ENCODE data around the gene TPD52L1. TPM values are rescaled to one million over a fixed set of nuclear protein-coding genes. Genes with fewer than 3 reads are reported as not detected.

The TPD52L1 gene
- total and polyA plus RNA-seq, 2 of the 13 experiments (the other 11 are each of a cell fraction or from before 2014, with no cell fraction given): 0.49 to 0.53 TPM

GRCh38 chr6:125211352-125211751, 57.8 kb downstream of the TPD52L1 start (continued):
- TF ChIP-seq ZNF841 (CRISPR knock-in tag; IDR thresholded peaks at IDR 0.05; ENCODE audit: borderline replicate concordance) (no peak), HINFP (CRISPR knock-in tag; IDR thresholded peaks at IDR 0.05; ENCODE audit: low read depth) (no peak), CCDC6 (CRISPR knock-in tag; IDR thresholded peaks at IDR 0.05) (no peak), ZKSCAN1 (IDR thresholded peaks at IDR 0.05; ENCODE audit: low read length) (no peak), JARID2 (CRISPR knock-in tag; IDR thresholded peaks at IDR 0.05; ENCODE audit: insufficient replicate concordance) (no peak), ZNF10 (CRISPR knock-in tag; IDR thresholded peaks at IDR 0.05; ENCODE audit: borderline replicate concordance, low read depth) (no peak)

GRCh38 chr6:125212377-125212776, 58.8 kb downstream of the TPD52L1 start:
- Histone ChIP-seq H3K4me3 (replicated peaks in 1 of 3; ENCODE audit: insufficient read depth in 1 of 3, low read depth in 2 of 3, low read length in 3 of 3) (no peak overlapping the region), H4K20me1 (ENCODE audit: insufficient read depth, low read length) (no peaks in the 10 kb centered on the region), H2AFZ (ENCODE audit: low read length) (no peak overlapping the region), H3K27ac (ENCODE audit: extremely low read length, insufficient read depth, low read length) (no peak overlapping the region), H3K4me1 (ENCODE audit: insufficient read depth, low read length) (no peaks in the 10 kb centered on the region), H3K4me2 (ENCODE audit: low read depth, low read length) (no peak overlapping the region), H3K79me2 (ENCODE audit: insufficient read depth, low read length) (no peaks in the 10 kb centered on the region), H3K9ac (ENCODE audit: insufficient read depth, low read depth, low read length) (no peak overlapping the region), H3K27me3 (ENCODE audit: control insufficient read depth in 1 of 2, insufficient read depth in 2 of 2, low read length in 2 of 2) (no peaks in the 10 kb centered on the region), H3K9me3 (ENCODE audit: low read length) (no peaks in the 10 kb centered on the region), H3K36me3 (replicated peaks in 1 of 2; ENCODE audit: control insufficient read depth in 1 of 2, insufficient read depth in 2 of 2, low read length in 2 of 2) (no peaks in the 10 kb centered on the region)
- DNase-seq (ENCODE audit: low spot score) (no peak), ATAC-seq (no peak), FAIRE-seq (no peak)
- 57% methylated on average over 2 of the region's 2 CpGs for WGBS (ENCODE audit: low lambda C conversion rate)
- in situ Hi-C loops (cut with HindIII; ENCODE audit: extremely low pct_ligation_motif_present, low pct_unique_long_range_greater_than_20kb): no loop called here
- CTCF ChIA-PET (ENCODE audit: low intra/inter-chr PET ratio, low total read pairs): no interaction called here
- BruUV-seq (replicated peaks): no TSS peak
- intact Hi-C loops (cut with micrococcal nuclease; ENCODE audit: unreplicated experiment): no loop called here
- POLR2A ChIA-PET: no interaction called here
- TF ChIP-seq KAT2B (IDR thresholded peaks at IDR 0.05; ENCODE audit: borderline replicate concordance, low read depth, low read length): no peak
- TF ChIP-seq FOXC1 (CRISPR knock-in tag; IDR thresholded peaks at IDR 0.05; ENCODE audit: borderline replicate concordance): no peak
- no peak for TF ChIP-seq REPIN1 (CRISPR knock-in tag; IDR thresholded peaks at IDR 0.05; ENCODE audit: borderline replicate concordance, low read depth)
- no peak for TF ChIP-seq SMARCE1 (IDR thresholded peaks at IDR 0.05; ENCODE audit: borderline replicate concordance)
- TF ChIP-seq, protein P1, sequence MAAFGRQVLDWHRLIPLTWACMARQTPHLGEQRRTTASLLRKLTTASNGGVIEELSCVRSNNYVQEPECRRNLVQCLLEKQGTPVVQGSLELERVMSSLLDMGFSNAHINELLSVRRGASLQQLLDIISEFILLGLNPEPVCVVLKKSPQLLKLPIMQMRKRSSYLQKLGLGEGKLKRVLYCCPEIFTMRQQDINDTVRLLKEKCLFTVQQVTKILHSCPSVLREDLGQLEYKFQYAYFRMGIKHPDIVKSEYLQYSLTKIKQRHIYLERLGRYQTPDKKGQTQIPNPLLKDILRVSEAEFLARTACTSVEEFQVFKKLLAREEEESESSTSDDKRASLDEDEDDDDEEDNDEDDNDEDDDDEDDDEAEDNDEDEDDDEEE (CRISPR knock-in tag; IDR thresholded peaks at IDR 0.05): no peak
- no peak for TF ChIP-seq SCMH1 (CRISPR knock-in tag; IDR thresholded peaks at IDR 0.05; ENCODE audit: borderline replicate concordance)
- TF ChIP-seq, protein P2, sequence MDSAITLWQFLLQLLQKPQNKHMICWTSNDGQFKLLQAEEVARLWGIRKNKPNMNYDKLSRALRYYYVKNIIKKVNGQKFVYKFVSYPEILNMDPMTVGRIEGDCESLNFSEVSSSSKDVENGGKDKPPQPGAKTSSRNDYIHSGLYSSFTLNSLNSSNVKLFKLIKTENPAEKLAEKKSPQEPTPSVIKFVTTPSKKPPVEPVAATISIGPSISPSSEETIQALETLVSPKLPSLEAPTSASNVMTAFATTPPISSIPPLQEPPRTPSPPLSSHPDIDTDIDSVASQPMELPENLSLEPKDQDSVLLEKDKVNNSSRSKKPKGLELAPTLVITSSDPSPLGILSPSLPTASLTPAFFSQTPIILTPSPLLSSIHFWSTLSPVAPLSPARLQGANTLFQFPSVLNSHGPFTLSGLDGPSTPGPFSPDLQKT (CRISPR knock-in tag; IDR thresholded peaks at IDR 0.05; ENCODE audit: borderline replicate concordance): no peak
- TF ChIP-seq ZNF350 (CRISPR knock-in tag; IDR thresholded peaks at IDR 0.05; ENCODE audit: borderline replicate concordance, low read depth): no peak
- no peak for TF ChIP-seq PCBP2 (optimal IDR thresholded peaks at IDR 0.05; ENCODE audit: low read depth, low read length, poor library complexity, severe bottlenecking)
- TF ChIP-seq MED13 (CRISPR knock-in tag; IDR thresholded peaks at IDR 0.05): no peak
